ENCODE measurements around the gene NLGN4X. TPM values are rescaled to one million over a fixed set of nuclear protein-coding genes. Genes with fewer than 3 reads are reported as not detected.
"Not testable (repeated sequence)": the region's sequence is repeated elsewhere in the genome, so short reads cannot be mapped to it uniquely, and the experiment has no call there.

The NLGN4X gene
- total RNA-seq, 1 donor from 2014 or later = not detected

DNA sequence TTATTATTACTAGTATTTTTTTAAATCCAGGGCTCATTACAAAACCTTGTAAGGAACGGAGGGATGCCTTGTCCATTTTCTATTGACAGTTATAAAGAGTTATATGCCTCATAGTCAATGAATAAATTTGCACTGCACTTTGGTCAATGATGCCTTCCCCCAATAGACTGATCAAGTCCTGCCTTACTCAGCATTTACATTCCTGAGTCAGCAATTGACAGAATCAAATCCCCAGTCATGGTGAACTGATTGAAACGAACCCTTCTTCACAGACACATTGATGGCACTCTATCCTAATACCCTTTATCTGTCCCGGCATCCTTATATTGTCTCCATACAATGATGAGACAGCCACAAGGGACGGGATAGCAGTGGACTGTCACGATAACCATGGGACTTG lies 213.2 kb downstream of the NLGN4X start:
- no peak for DNase-seq (ENCODE audit: low read depth, low spot score)

DNA sequence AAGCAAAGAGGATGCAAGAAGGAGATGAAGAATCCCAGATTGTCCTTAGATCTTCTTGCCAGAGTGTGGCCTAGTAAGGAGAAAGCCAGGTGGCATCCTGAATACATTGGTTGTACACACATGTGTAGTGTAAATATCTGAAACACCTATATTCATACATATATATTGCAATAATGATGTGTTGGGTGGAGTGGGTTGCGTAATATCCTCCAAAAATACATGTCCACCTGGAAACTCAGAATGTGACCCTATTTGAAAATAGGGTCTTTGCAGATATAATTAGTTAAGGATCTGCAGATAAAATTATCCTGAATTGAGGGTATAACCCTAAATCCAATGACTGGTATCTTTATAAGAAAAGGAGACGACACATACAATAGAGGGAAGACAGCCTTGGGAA lies 216.3 kb downstream of the NLGN4X start:
- DNase-seq (ENCODE audit: low read depth, low spot score) = no peak

DNA sequence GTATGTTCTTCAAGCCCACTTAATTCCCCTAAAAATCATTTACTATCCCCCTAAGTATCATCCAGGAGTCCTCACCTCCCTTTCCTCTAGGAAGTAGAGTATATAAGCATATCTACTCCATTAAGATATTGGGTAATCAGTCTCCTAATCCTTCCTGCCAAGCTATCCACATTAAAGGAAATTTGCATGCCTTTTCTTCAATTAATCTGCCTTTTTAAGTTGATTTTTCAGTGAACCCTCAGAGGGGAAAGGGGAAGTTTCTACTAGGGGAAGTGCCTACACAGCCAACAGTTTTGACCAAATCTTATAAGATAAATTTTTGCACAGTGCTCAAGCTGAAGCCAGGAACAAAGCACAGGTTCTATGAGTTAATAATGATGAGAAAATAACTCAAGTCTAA lies 222.8 kb downstream of the NLGN4X start:
- no peak for DNase-seq (ENCODE audit: low read depth, low spot score)

DNA sequence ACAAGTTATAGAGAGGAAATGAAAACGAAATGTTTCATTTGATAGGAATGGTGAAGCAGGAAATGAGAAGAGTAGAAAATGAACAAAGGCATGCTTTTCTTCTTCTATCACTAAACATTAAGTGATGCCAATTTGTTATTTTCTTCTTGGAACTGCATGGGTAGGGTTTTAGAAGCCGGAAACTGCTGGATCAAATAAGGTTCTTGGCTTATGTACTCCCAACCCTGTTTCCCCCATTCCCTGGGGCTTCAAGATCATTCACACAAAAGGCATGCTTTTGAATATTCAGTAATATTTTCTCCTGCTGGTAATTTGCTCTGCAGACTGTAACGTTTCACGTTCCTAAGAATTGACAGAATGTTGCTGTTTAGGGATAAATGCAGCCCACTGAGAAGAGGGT lies 224.1 kb downstream of the NLGN4X start:
- DNase-seq (ENCODE audit: low read depth, low spot score) = no peak

DNA sequence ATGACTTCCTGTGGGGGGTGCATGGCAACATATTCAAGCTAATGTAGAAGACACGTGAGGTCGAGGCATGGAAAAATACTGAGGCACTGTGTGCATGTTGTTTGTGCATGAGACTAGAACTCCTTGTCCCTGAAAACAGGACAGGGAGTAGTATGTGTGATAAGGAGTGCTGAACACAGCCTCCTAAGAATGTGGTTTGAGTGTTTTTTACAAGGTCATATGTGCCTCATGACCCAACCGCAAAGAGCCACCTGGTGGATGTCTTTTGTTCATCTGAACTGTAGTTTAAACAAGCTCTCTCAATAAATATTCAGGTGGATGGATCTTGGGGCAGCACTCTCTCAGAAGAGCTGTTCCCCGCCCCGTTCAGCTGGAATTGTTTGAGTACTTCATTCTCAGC lies 226.6 kb downstream of the NLGN4X start:
- no peak for DNase-seq (ENCODE audit: low read depth, low spot score)

DNA sequence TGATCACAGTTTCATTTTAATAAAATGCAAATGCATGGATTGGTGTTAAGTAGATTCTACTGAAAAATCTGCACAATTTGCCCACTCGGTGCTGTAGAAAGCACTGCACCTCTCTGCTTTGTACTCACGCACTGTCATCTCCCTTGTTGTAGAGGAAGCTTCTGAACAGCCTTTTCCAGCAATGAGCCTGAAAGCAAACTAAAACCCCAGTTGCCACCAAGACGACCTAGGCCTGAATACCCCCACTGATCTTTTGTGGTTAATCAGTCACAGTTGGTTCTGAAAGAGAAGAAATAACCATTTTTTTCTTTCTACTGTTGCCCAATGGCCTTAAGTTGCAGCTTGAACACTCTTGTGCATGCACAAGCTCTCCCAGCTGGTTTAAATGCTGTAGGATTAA lies 229.8 kb downstream of the NLGN4X start:
- no peak for DNase-seq (ENCODE audit: low read depth, low spot score)

DNA sequence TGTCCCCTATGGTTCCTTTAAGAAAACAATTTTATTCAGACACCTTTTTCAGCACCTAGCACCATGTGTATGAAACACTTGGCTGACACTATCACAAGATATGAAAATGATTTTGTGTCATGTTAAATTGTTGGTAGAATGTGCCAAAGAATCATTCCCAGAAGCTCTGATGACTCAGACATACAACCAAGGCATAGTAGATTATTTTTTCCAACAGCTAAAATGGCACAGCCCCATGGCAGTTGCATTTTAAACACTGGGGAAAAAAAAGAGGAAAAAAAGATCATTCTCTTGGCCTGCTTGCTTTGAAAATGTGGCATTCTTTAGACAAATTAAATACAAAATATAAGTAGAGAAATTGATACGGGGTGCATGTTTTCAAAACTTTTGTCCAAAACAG lies 230.2 kb downstream of the NLGN4X start:
- DNase-seq (ENCODE audit: low read depth, low spot score) = no peak

DNA sequence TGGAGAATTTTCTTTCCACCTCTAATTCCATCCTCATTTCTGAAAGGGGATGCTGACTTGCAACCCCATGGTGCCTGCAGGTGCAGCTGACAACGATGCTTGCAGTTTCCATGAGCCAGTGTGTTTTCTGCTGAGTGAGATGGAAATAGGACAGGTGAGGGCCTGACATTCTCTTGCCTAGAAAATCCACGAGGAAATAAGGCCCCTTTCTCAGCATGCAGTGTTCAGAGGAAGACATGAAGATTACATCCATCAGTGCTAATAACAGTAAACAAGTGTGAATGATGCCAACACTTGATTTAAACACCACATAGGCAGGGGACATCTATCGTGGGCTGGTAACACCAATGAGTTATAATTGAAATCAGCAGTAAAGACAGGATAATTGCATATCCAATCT lies 237.3 kb downstream of the NLGN4X start:
- DNase-seq (ENCODE audit: low read depth, low spot score) = no peak

DNA sequence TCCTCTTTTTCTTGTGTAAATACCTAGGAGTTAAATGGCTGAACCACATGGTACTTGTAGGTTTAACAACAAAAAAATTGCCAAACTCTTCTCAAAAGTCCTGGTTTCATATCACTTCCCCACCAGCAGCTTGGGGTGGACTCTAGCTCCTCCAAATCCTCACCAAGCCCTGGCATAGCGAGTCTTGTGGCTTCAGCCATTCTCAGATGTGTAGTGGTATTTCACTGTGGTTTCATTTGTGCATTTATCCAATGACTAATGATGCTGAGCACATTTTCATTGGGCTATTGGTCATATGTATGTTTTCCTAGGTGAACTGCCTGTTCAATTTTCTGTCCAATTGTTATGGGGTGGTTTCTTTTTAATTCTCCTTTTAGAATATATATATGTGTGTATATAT lies 249.3 kb downstream of the NLGN4X start:
- DNase-seq (ENCODE audit: low read depth, low spot score) = no peak

DNA sequence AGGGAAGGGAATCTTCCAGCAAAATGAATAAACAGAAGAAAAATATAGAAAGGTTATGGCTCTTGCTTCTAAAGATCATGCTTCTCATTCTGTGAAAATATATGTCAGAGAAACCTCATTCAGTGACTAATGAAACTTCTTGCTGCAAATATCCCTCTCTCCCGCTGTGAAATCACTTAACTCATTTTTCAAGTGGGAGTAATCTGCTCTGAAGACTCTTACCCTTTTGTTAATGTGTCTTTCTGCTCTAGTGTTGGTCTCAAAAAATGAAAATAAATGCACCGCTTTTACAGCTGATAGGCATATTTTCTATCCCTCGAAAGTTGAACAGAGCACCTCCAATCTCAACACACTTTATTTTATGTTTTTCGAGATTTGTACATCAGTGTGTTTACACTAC lies 252.3 kb downstream of the NLGN4X start:
- no peak for DNase-seq (ENCODE audit: low read depth, low spot score)

DNA sequence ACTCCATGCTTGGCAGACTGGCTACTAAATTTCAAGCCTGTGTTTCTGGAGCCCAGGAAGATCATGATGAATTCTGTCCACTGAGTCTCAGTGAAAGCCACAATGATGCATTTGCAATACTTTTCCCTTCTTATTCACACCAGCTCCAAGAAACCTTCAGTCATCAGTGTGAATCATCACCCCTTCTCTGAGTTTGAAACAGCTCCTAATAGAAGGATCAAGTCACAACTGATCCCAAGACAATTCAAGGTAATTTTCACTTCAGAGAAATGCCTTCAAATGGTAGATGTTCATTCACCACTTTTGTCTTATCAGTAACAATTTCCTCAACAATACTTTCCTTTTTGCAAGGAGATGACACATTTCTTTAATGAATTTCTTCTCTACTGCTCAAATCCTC lies 257.4 kb downstream of the NLGN4X start:
- DNase-seq (ENCODE audit: low read depth, low spot score) = no peak

DNA sequence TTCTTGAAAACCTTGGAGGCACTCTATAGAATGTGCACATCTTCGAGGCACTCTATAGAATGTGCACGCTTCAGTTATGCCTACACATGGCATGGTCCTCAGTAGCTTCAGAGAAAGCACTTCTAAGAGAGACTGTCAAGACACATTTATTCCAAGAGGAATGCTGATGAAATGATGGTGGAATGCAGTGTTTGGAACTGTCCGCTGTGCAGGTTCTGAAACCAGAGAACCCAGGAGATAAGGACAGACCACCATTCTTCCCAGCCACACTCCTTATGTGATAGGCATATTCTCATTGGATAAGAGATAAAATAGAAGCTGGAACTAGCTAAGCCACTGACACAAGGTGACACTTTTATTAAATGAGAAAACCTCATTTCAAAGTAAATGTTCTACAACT lies 263.3 kb downstream of the NLGN4X start:
- no peak for DNase-seq (ENCODE audit: low read depth, low spot score)

DNA sequence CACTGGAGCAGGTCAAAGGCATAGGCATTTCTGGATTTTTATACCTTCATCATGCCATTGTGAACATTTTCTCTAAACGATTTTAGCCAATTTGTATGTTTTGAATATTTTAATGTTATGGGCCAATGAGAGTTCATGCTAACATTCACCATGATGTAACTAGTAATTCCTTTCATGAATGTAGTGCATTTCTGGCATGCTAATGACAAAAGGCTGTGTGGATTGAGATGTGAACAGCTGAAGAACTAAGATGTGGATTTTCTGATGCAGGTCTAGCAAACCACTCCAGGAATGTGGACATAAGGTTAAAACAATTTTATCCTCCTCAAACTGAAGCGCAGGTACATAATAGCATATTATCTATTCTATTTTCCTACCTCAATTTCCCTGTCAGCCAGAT lies 269.4 kb downstream of the NLGN4X start:
- no peak for DNase-seq (ENCODE audit: low read depth, low spot score)

DNA sequence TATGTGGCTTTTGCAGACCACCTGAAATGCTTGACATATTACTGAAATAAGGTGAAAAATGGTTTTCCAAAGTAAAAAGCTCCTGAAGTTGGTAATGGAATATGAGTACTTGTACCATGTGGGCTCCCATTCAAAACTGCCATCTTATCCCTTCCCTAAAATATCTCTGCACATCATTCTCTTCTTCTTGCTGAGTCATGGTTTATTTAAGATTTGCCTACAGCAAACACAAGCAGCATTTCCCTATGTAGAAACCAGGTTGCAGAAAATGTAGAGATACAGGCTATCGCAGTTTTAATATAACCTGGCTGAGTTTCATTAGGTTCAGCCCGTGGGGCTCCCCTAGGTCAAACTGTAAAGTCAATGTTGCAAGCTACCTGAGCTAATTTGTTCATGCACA lies 270.1 kb downstream of the NLGN4X start:
- no peak for DNase-seq (ENCODE audit: low read depth, low spot score)

DNA sequence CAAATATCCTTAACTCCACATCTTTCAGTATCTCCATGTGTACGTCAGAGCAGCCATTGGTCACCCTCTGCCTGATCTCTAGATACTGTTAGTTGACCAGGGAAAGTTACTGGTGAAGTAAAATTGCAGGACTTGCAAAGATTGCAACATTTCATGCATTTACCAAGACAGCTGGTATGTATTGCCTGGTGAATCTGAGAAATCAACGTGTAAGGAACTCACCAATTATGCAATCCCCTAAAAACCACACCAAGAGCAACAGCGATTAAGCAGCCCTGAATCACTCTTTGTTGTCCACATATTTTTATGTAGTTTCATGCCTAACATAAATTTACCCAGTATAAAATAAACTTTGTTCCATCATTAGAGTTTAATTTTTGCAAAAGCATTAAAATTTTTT lies 271.2 kb downstream of the NLGN4X start:
- no peak for DNase-seq (ENCODE audit: low read depth, low spot score)

DNA sequence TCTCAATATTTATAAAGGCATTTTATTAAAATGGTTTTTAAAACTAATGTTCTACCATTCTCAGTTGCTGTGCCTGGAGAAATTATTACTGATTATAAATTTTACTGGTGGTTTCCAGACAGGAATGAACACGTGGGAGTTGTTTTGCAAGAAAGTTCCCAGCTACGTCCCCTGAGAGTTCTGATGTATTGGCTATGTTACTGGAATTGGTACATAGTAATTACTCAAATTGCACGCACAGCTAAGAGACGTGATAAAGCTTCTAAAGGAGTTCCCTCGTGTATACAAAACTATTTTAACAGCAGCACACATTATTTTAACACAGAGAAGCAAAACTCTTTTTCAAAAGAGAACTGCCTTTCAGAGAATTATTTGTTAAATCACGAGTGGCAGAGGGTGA lies 292.2 kb downstream of the NLGN4X start:
- DNase-seq (ENCODE audit: low read depth, low spot score) = no peak

DNA sequence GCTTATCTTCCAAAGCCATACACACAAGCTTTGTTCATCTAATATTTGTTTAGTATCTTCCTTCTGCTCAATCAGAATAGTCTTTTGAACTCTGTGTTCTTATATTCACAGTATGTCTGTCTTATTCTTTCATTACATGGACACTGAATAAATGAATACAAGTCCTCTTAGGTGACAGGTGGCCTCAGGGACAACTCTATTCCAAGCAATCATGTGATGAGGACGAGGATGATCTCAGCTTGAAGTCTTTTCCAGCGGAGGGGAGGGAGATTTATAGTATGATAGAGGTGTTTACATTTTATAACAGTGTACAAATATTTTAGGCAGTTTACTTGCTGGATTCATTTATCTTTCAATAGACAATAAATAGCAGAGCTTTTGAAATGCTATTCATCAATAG lies 300.4 kb downstream of the NLGN4X start:
- no peak for DNase-seq (ENCODE audit: low read depth, low spot score)

DNA sequence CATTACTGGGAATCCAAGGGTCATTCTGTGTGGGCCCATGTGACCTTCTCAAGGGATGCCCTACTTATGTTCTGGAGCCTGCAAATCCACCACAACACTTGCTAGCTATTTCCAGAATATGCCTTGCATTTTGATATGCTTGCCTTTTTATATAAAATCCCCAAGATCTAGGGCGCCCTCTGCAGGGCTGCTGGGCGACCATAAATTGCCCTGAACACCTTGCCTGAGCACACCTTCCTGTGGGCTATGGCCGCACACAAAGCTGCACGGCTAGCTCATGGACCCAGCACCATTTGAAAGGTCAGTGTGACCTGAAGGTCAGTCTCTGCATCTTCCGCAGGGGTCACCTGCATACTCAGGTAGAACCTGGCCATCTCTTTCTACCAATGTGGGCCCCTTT lies 311.7 kb downstream of the NLGN4X start:
- no peak for DNase-seq (ENCODE audit: low read depth, low spot score)

DNA sequence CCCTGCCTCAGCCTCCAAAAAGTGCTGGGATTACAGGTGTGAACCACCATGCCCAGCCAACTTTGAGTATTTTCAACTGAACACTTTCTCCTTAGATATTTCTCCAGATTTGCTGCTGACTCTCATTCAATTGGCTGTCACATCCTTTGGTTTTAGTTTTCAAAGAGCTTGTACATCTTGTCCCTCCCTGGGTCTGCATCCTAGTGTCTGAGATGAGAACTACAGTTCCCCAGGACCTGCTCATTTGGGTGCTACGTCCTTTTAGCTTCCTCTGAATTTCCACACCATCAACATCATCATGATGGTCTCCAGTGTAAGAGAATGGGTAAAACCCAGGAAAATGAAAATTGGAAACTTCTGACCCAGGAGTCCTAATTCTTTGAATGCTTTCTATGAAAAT lies 312.9 kb downstream of the NLGN4X start:
- no peak for DNase-seq (ENCODE audit: low read depth, low spot score)

DNA sequence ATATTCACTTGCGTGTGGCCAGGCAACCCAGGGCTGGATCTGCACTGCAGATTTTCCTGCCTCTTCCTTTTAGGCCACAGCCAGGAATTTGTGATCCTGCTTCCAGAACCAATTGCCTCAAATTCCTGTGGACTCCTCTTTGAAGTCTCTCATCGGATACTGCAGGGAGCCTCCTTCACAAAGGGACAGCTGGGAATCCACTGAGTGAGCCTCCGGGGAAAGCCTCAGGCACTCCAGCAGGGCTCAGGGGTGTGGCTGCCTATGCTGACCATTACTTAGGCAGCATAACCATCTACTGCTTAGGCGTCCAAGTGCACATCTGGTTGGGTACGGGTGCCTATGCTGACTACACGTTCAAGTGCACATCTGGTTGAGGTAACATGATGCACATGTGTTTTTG lies 321.5 kb downstream of the NLGN4X start:
- no peak for DNase-seq (ENCODE audit: low read depth, low spot score)

DNA sequence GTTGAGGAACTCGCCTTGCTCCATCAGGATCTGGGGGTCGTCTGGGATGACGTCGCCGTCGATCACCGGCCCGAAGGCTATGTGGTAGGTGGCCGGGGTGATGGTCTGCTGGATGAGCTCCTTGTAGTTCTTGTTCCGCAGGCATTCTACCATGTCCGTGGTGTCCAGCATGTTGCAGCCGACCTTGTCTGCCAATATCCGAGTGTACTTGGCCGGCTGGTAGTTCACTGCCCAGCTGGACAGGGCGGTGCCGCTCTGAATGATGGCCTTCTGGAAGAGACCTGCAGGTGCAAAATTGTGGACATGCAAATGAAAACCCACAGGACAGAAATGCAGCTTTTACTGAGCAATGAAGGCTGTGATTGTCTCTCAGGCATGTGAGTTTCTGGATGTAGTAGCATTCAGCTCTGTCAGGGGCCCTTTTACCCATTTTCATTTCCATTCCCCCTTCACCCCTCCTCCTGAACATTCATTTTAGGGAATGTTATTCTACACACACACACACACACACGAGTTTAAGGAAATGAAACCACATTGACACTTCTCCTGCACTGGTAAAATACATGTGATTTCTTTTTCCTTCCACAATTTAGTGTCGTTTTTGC lies 325.0 kb downstream of the NLGN4X start:
- not testable (repeated sequence) for DNase-seq (ENCODE audit: low read depth, low spot score)

DNA sequence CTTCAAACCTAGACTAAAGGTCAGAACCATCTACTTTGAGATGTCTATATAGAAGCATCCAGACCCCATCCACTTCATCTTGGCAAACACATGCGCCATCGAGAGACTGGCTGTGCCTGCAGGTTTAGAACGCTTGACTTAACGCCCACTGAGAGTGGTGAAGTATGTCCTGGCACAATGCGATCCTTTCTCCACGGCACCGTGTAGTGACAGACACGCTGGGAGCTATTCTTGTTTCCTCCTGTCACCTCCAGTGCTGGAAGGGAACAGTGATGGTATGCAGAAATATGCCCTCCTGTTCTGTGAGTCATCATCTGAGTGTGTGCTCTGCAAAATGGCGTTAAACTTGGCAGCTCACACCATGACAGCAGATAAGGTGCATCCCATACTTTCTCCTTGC lies 330.2 kb downstream of the NLGN4X start:
- DNase-seq (ENCODE audit: low read depth, low spot score) = no peak

DNA sequence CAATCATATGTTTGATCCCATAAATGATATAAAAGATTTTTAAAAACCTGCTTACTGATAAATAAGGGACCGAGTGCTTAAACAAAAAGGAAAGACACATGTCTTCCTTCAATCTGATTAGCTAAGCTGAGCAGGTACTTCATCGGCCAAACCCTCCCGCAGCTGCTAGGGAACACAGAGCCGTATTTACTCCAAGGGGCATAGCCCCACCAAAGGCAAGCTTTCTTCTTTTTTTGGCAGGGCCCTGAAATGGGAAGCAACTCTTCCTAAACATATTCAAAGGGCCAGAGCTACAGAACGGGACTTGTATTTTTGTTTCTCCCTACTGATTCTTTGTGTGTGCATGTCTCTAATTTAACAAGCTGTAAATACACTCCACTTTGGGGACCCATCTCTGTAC lies 337.3 kb downstream of the NLGN4X start:
- DNase-seq (ENCODE audit: low read depth, low spot score) = no peak

DNA sequence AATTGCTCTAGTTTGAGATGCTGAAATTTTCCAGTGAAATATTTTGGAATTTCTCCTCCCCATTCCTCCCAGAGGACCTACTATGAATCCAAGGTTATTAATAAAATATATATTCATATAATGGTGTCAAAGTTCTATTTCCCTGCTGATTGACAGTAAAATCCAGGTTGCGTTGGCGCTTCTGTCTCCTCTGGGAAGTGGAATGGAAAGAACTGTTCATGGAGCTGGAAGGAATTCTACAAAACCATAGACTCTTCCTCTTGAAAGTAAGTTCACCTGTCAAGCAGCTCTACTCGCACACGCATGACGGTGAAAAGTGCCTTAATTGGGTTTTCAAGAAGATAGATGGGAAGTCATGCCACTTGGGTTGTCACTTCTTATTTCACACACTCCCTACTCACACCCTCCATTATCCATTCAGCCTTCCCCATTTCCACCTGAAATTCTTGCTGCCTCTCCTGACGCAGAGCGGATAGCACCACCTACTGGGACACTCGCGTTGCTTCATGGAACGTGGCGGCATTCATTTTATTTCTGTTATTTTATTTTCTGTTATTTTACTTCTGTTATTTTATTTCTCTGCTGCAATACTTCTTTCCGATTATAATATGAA lies 351.6 kb downstream of the NLGN4X start:
- no peak for DNase-seq (ENCODE audit: low read depth, low spot score)

Measured in pulmonary artery endothelial cell (primary cell).